K562 (cell line): ENCODE measurements around the gene LINGO3. TPM values are rescaled to one million over a fixed set of nuclear protein-coding genes. Genes with fewer than 3 reads are reported as not detected.
A peak's percentile ranks its signal among the peaks of the same experiment; 100 is the strongest.

Experiments used
- ATAC-seq: fragments of 200-7000 bp; cut with Tn5 transposase; 3 replicates; pipeline ENCODE4 v1.9.1; 2020; ENCODE audit warnings: moderate library complexity
- BruUV-seq: library from RNA; stranded (reverse); fragments of 400-500 nt; replicated peaks from 2 replicates; lab custom pipeline; 2021; lab: Mats Ljungman, UMichigan
- CTCF ChIA-PET: fragments of 300-600 bp; formaldehyde crosslinking; extraction: SDS; loops from one replicate; lab custom pipeline; 2021; ENCODE audit warnings: low intra/inter-chr PET ratio; lab: Yijun Ruan, JAX
- POLR2A ChIA-PET: fragments of 300-600, 350-650 bp; sonication (Branson Sonifier 250); formaldehyde crosslinking; extraction: SDS; loops from one replicate; lab custom pipeline; 2021; ENCODE audit warnings: antibody characterized with exemption, inconsistent platforms; lab: Yijun Ruan, JAX
- DNase-seq, 4 experiments: peaks; one replicate each; pipeline versions ENCODE4 v3.0.0 to v3.0.0-alpha.2; 2011 to 2018; ENCODE audit warnings: low spot score in 3 of 4, mixed read lengths in 3 of 4; ENCODE audit errors: extremely low read depth in 1 of 4
- FAIRE-seq: peaks from 2 replicates; lab custom pipeline; 2011; peaks lifted over from hg19 to GRCh38; lab: Jason Lieb, UNC
- H2AFZ ChIP-seq: 2 replicates; pipeline ENCODE4 v1.6.0; 2011; ENCODE audit warnings: low read depth, low read length, control low read depth, inconsistent platforms
- H3K27ac ChIP-seq: fragments of 200-600 bp; 3 replicates; pipeline ENCODE4 v1.8.0; 2011; ENCODE audit warnings: low read depth, mild to moderate bottlenecking, control low read depth, inconsistent platforms, low read length, moderate library complexity, mixed read lengths; ENCODE audit errors: extremely low read depth
- H3K27me3 ChIP-seq, 2 experiments: fragments of 300-600 bp in 1 of 2; 2 replicates in 1 of 2; 3 replicates in 1 of 2; pipeline versions ENCODE4 v1.6.0 to v1.8.0; 2011; ENCODE audit warnings: inconsistent platforms in 2 of 2, low read length in 2 of 2, mild to moderate bottlenecking in 1 of 2, mixed read lengths in 1 of 2, moderate library complexity in 1 of 2; ENCODE audit not compliant: control insufficient read depth in 2 of 2, insufficient read depth in 2 of 2
- H3K36me3 ChIP-seq: fragments of 300-600 bp; 3 replicates; pipeline ENCODE4 v1.8.0; 2011; ENCODE audit warnings: mild to moderate bottlenecking, low read length, inconsistent platforms; ENCODE audit not compliant: control insufficient read depth, insufficient read depth
- H3K4me1 ChIP-seq, 2 experiments: fragments of 200-600 bp in 1 of 2; replicated peaks in 1 of 2; 2 replicates in 1 of 2; 3 replicates in 1 of 2; pipeline versions ENCODE4 v1.5.1 to v1.8.0; 2011; ENCODE audit warnings: inconsistent platforms in 2 of 2, low read length in 2 of 2, mild to moderate bottlenecking in 1 of 2, mixed read lengths in 1 of 2, moderate library complexity in 1 of 2; ENCODE audit not compliant: control insufficient read depth in 2 of 2, insufficient read depth in 2 of 2
- H3K4me2 ChIP-seq: 2 replicates; pipeline ENCODE4 v1.6.1; 2011; ENCODE audit warnings: low read length, control low read depth, inconsistent platforms, mixed read lengths; ENCODE audit not compliant: insufficient read depth
- H3K4me3 ChIP-seq: fragments of 200-600 bp; sonication (generic), shearing (Covaris generic); 2 replicates; pipeline ENCODE4 v1.5.1; 2016; ENCODE audit warnings: control low read depth, inconsistent platforms
- H3K79me2 ChIP-seq: fragments of 200-600 bp; 3 replicates; pipeline ENCODE4 v1.8.0; 2011; ENCODE audit warnings: low read length, inconsistent platforms; ENCODE audit not compliant: control insufficient read depth, insufficient read depth
- H3K9ac ChIP-seq, 2 experiments: 2 replicates each; pipeline versions ENCODE4 v1.6.0 to v1.6.1; 2011; ENCODE audit warnings: low read depth in 2 of 2, low read length in 2 of 2, control low read depth in 1 of 2, inconsistent platforms in 1 of 2, mild to moderate bottlenecking in 1 of 2, mixed read lengths in 1 of 2; ENCODE audit not compliant: insufficient read depth in 1 of 2
- H3K9me1 ChIP-seq: one replicate; pipeline ENCODE4 v1.6.0; 2011; ENCODE audit warnings: inconsistent platforms, mild to moderate bottlenecking, low read length, moderate library complexity; ENCODE audit not compliant: control insufficient read depth, insufficient read depth
- H3K9me3 ChIP-seq: replicated peaks from 2 replicates; pipeline ENCODE4 v1.5.1; 2011; ENCODE audit warnings: low read depth, low read length, inconsistent platforms; ENCODE audit not compliant: control insufficient read depth, insufficient read depth
- H4K20me1 ChIP-seq: replicated peaks from 2 replicates; pipeline ENCODE4 v1.6.1; 2011; ENCODE audit warnings: low read length, inconsistent platforms, mixed read lengths; ENCODE audit not compliant: control insufficient read depth, insufficient read depth
- CREB3 ChIP-seq: fragments of 450-650 bp; conservative IDR thresholded peaks from 2 replicates; pipeline ENCODE4 v1.6.1; 2016; ENCODE audit warnings: missing genetic modification characterization, low read depth, mild to moderate bottlenecking, missing compliant biosample characterization, moderate library complexity
- DDX20 ChIP-seq: fragments of 450-650 bp; IDR thresholded peaks from 2 replicates; pipeline ENCODE4 v1.6.1; 2016; ENCODE audit warnings: missing genetic modification characterization, low read depth, mild to moderate bottlenecking, missing compliant biosample characterization, moderate library complexity
- GABPA ChIP-seq: fragments of 200-800 bp; sonication (Bioruptor generic); conservative IDR thresholded peaks from 2 replicates; pipeline ENCODE4 v1.6.1; 2016; ENCODE audit warnings: low read depth, missing genetic modification characterization, missing compliant biosample characterization
- HBP1 ChIP-seq: fragments of 450-650 bp; formaldehyde crosslinking; IDR thresholded peaks from 2 replicates; pipeline ENCODE4 v1.4.0; 2022; ENCODE audit warnings: missing genetic modification characterization
- PATZ1 ChIP-seq: fragments of 250-450 bp; sonication (Bioruptor Pico); IDR thresholded peaks from 2 replicates; pipeline ENCODE4 v1.5.0; 2020; ENCODE audit warnings: mild to moderate bottlenecking, borderline replicate concordance
- PREB ChIP-seq: sonication (generic); formaldehyde crosslinking; IDR thresholded peaks from 2 replicates; pipeline ENCODE4 v1.8.1; 2023; ENCODE audit warnings: mild to moderate bottlenecking, missing genetic modification reagents
- SAFB ChIP-seq: fragments of 200-400 bp; formaldehyde crosslinking; IDR thresholded peaks from 2 replicates; pipeline ENCODE4 v1.6.1; 2017; ENCODE audit warnings: low read depth, low read length, borderline replicate concordance
- TAF15 ChIP-seq: fragments of 200-400 bp; formaldehyde crosslinking; IDR thresholded peaks from 2 replicates; pipeline ENCODE4 v1.6.1; 2017; ENCODE audit warnings: mild to moderate bottlenecking, low read depth, low read length, moderate library complexity
- ZBTB11 ChIP-seq, 3 experiments: fragments of 200-800 bp in 1 of 3; fragments of 250-450 bp in 1 of 3; fragments of 450-650 bp in 1 of 3; sonication (Bioruptor Pico) in 1 of 3; sonication (Bioruptor generic) in 1 of 3; formaldehyde crosslinking in 1 of 3; IDR thresholded peaks; 2 replicates each; pipeline versions ENCODE4 v1.6.1 to v1.8.0; 2016 to 2022; ENCODE audit warnings: mild to moderate bottlenecking in 2 of 3, missing genetic modification characterization in 2 of 3, missing compliant biosample characterization in 1 of 3, moderate library complexity in 1 of 3
- ZNF444 ChIP-seq: fragments of 250-450 bp; sonication (Bioruptor Pico); IDR thresholded peaks from 2 replicates; pipeline ENCODE4 v1.4.0; 2020; ENCODE audit warnings: mild to moderate bottlenecking, moderate library complexity
- WGBS: fragments of 100-300 bp; shearing (Covaris generic); methylation state at CpG from one replicate; pipeline ENCODE4 v1.1.6; 2016; ENCODE audit warnings: low coverage, mixed read lengths; ENCODE audit not compliant: insufficient coverage; ENCODE audit errors: missing lambda C conversion rate; 5-methylcytosine and 5-hydroxymethylcytosine counted together
- in situ Hi-C: fragments of 300-500 bp; cut with MboI; formaldehyde crosslinking; loops from 4 replicates; pipeline ENCODE4 v1.15.0; 2018; ENCODE audit warnings: inconsistent platforms, mixed read lengths
- intact Hi-C: fragments of 100-400 bp; cut with micrococcal nuclease; formaldehyde crosslinking; loops from 2 replicates; pipeline ENCODE4 v1.14.2; 2022
- polyA plus RNA-seq, 8 experiments: library from polyadenylated mRNA; depleted of rRNA in 4 of 8; stranded (reverse) in 5 of 8; unstranded in 3 of 8; fragments of >200 nt; fragmentation: Nextera tagmentation in 2 of 8; fragmentation: Illumina TruSeq in 1 of 8; extraction: Ambion mirVana in 2 of 8; extraction: Trizol in 1 of 8; gene quantifications; 2 replicates each; pipeline versions ENCODE4 v1.2.1 to v1.2.3, GENCODE V29; 2011 to 2014; ENCODE audit warnings: inconsistent platforms in 1 of 8, missing spikeins in 1 of 8
- total RNA-seq, 7 experiments: library from RNA; depleted of rRNA in 6 of 7; stranded (reverse); fragments of >200 nt in 6 of 7; fragmentation: Illumina TruSeq in 2 of 7; extraction: Trizol in 2 of 7; gene quantifications; 2 replicates each; pipeline versions ENCODE4 v1.2.1 to v1.2.3, GENCODE V29; 2011 to 2021; ENCODE audit warnings: low replicate concordance in 1 of 7

The LINGO3 gene
- total and polyA plus RNA-seq, 9 of the 15 experiments (the other 6 are each of a cell fraction or from before 2014, with no cell fraction given): 0.03 to 0.05 (median 0.03) TPM; not detected in 6

GRCh38 chr19:2300533-2300932 is 7.4 kb downstream of the LINGO3 start:
- no peak overlapping the region for H3K4me3 ChIP-seq
- CTCF ChIA-PET: no interaction called here
- no peak for ATAC-seq
- no peak overlapping the region for H3K27ac ChIP-seq
- H3K36me3 ChIP-seq: no peaks in the 10 kb centered on the region
- H3K9me1 ChIP-seq: peaks cover 3% of the 10 kb centered on the region
- H3K4me2 ChIP-seq: no peak overlapping the region
- no peaks in the 10 kb centered on the region for H3K79me2 ChIP-seq
- no peaks in the 10 kb centered on the region for H4K20me1 ChIP-seq
- H3K9me3 ChIP-seq: no peaks in the 10 kb centered on the region
- BruUV-seq: no TSS peak
- H2AFZ ChIP-seq: no peak overlapping the region
- H3K4me1 ChIP-seq: peaks cover 6 to 38% of the 10 kb centered on the region in 2 experiments; a peak in 4 of 5 replicates
- FAIRE-seq: no peak
- no peak for DNase-seq
- 0 out of 5 replicates have a peak, but pooled peaks cover 0 to 4% of the 10 kb centered on the region in 2 experiments for H3K27me3 ChIP-seq
- in situ Hi-C loops (no loop called here), intact Hi-C loops (no loop called here)
- H3K9ac ChIP-seq: peak overlapping the region in 1 of 2 experiments; percentile 45; a peak in 1 of 4 replicates
- POLR2A ChIA-PET: interaction anchor here (0.6 kb wide), 1 partner anchor 11 kb away, joined by 4 read pairs; no protein-coding TSS in a partner anchor
- WGBS: 49% methylated on average over 11 of the region's 17 CpGs
- TF ChIP-seq TAF15: no peak
- TF ChIP-seq ZBTB11 (CRISPR knock-in tag; IDR thresholded peaks at IDR 0.05): no peak
- TF ChIP-seq GABPA (tag): no peak
- no peak for TF ChIP-seq DDX20 (tag)
- no peak for TF ChIP-seq PATZ1 (CRISPR knock-in tag)
- no peak for TF ChIP-seq SAFB
- no peak for TF ChIP-seq CREB3 (tag)
- TF ChIP-seq HBP1 (CRISPR knock-in tag): no peak
- no peak for TF ChIP-seq ZNF444 (CRISPR knock-in tag)
- TF ChIP-seq PREB (CRISPR knock-in tag): no peak
